ENCODE results near the gene MPO.

DNA sequence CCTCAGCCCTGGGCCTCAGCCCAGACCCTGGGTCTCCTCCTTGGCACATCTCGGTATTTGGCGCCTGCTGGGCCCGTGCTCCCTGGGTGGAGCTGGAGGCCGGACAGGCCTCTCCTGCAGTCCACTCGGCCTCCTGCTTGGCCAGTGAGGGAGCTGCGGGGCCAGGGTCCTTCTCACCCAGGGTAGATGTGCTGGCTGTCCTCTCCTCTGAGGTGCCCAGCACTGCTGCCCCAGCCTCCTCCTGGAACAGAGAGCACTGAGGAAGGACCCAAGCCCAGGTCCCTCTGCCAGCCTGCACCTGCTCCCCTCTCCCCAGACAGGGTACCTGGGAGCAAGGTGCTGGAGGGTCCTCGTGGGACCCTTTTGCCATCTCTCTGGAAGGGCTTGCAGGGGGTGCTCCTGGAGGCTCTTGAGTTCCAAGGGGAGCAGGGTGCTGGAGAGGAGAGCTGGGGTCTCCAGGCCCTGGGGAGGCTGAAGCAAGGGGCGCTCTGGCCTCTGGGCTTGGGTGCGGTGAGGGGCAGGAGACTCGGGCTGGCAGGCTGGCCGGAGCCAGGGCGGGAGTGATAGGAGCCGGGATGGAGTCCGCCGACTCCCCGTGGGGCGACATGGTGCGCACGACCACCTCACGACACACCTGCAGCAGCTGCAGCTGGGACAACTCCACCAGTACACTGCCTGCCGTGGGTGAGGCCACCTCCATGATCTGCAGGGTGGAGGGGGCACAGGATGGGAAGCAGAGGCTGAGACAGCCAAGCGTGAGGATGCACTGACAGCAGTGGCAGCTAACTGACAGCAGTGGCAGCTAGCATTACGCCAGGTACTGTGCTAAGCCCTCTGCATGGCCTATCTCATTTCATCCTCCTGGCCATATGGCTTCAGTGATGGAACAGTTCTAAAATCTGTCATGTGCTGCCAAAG, 30.0 kb upstream of the MPO start:
- TF ChIP-seq POLR2A (IDR thresholded peaks at IDR 0.05) (no peak), POLR2AphosphoS5 (IDR thresholded peaks at IDR 0.05) (no peak)
- TF ChIP-seq, protein P1, sequence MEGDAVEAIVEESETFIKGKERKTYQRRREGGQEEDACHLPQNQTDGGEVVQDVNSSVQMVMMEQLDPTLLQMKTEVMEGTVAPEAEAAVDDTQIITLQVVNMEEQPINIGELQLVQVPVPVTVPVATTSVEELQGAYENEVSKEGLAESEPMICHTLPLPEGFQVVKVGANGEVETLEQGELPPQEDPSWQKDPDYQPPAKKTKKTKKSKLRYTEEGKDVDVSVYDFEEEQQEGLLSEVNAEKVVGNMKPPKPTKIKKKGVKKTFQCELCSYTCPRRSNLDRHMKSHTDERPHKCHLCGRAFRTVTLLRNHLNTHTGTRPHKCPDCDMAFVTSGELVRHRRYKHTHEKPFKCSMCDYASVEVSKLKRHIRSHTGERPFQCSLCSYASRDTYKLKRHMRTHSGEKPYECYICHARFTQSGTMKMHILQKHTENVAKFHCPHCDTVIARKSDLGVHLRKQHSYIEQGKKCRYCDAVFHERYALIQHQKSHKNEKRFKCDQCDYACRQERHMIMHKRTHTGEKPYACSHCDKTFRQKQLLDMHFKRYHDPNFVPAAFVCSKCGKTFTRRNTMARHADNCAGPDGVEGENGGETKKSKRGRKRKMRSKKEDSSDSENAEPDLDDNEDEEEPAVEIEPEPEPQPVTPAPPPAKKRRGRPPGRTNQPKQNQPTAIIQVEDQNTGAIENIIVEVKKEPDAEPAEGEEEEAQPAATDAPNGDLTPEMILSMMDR (IDR thresholded peaks at IDR 0.05): no peak
